Liver (tissue), 3 donors: Measurements from ENCODE around the gene ASS1.

Experiments
- CTCF ChIP-seq: fragments of 150-350 bp; IDR thresholded peaks from 2 replicates; pipeline ENCODE4 v1.5.1; 2017; ENCODE audit warnings: improper control_type of control experiment, low read depth, low read length; ENCODE audit not compliant: missing input control
- EGR1 ChIP-seq, 2 donors: IDR thresholded peaks; 2 replicates each; pipeline ENCODE4 v1.6.1; 2016 to 2018; ENCODE audit warnings: antibody characterized with exemption in 2 of 2, low read depth in 2 of 2
- FOXA1 ChIP-seq: IDR thresholded peaks from 2 replicates; pipeline ENCODE4 v1.6.1; 2016; ENCODE audit warnings: antibody characterized with exemption
- HNF4A ChIP-seq, 2 donors: conservative IDR thresholded peaks; 2 replicates each; pipeline ENCODE4 v1.6.1; 2016; ENCODE audit warnings: antibody characterized with exemption in 2 of 2, mild to moderate bottlenecking in 2 of 2
- MAX ChIP-seq: IDR thresholded peaks from 2 replicates; pipeline ENCODE4 v1.6.1; 2016; ENCODE audit warnings: antibody characterized with exemption
- NR2F2 ChIP-seq: IDR thresholded peaks from 2 replicates; pipeline ENCODE4 v1.6.1; 2016; ENCODE audit warnings: antibody characterized with exemption
- RAD21 ChIP-seq, 2 donors: IDR thresholded peaks; 2 replicates each; pipeline ENCODE4 v1.6.1; 2016; ENCODE audit warnings: antibody characterized with exemption in 2 of 2, mild to moderate bottlenecking in 2 of 2
- SP1 ChIP-seq: IDR thresholded peaks from 2 replicates; pipeline ENCODE4 v1.6.1; 2018; ENCODE audit warnings: antibody characterized with exemption, mild to moderate bottlenecking
- TAF1 ChIP-seq: conservative IDR thresholded peaks from 2 replicates; pipeline ENCODE4 v1.6.1; 2016; ENCODE audit warnings: antibody characterized with exemption, mild to moderate bottlenecking
- ZBTB33 ChIP-seq: IDR thresholded peaks from 2 replicates; pipeline ENCODE4 v1.6.1; 2016; ENCODE audit warnings: antibody characterized with exemption
- TF ChIP-seq, protein P1 (sequence below): IDR thresholded peaks from 2 replicates; pipeline ENCODE4 v1.6.1; 2016; ENCODE audit warnings: antibody characterized with exemption, mild to moderate bottlenecking
- TF ChIP-seq, protein P2 (sequence below): IDR thresholded peaks from 2 replicates; pipeline ENCODE4 v1.6.1; 2016; ENCODE audit warnings: antibody characterized with exemption
- donor health status: healthy.
- donor health status: healthy.

GRCh38 chr9:130417602-130418001, 27.2 kb upstream of the ASS1 start:
- no peak for TF ChIP-seq MAX
- TF ChIP-seq CTCF, result no peak
- no peak for TF ChIP-seq ZBTB33
- TF ChIP-seq, protein P1, sequence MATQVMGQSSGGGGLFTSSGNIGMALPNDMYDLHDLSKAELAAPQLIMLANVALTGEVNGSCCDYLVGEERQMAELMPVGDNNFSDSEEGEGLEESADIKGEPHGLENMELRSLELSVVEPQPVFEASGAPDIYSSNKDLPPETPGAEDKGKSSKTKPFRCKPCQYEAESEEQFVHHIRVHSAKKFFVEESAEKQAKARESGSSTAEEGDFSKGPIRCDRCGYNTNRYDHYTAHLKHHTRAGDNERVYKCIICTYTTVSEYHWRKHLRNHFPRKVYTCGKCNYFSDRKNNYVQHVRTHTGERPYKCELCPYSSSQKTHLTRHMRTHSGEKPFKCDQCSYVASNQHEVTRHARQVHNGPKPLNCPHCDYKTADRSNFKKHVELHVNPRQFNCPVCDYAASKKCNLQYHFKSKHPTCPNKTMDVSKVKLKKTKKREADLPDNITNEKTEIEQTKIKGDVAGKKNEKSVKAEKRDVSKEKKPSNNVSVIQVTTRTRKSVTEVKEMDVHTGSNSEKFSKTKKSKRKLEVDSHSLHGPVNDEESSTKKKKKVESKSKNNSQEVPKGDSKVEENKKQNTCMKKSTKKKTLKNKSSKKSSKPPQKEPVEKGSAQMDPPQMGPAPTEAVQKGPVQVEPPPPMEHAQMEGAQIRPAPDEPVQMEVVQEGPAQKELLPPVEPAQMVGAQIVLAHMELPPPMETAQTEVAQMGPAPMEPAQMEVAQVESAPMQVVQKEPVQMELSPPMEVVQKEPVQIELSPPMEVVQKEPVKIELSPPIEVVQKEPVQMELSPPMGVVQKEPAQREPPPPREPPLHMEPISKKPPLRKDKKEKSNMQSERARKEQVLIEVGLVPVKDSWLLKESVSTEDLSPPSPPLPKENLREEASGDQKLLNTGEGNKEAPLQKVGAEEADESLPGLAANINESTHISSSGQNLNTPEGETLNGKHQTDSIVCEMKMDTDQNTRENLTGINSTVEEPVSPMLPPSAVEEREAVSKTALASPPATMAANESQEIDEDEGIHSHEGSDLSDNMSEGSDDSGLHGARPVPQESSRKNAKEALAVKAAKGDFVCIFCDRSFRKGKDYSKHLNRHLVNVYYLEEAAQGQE, result no peak
- no peak for TF ChIP-seq RAD21 (IDR thresholded peaks at IDR 0.05)
- no peak for TF ChIP-seq NR2F2
- no peak for TF ChIP-seq SP1
- TF ChIP-seq HNF4A (conservative IDR thresholded peaks at IDR 0.05), result no peak
- TF ChIP-seq, protein P2, sequence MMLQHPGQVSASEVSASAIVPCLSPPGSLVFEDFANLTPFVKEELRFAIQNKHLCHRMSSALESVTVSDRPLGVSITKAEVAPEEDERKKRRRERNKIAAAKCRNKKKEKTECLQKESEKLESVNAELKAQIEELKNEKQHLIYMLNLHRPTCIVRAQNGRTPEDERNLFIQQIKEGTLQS, result no peak
- TF ChIP-seq EGR1 (IDR thresholded peaks at IDR 0.05; ENCODE audit: low read depth in 2 of 2), result no peak
- no peak for TF ChIP-seq TAF1
- no peak for TF ChIP-seq FOXA1
